Brain microvascular endothelial cell (primary cell): Measurements from ENCODE around the gene TCOF1.

ENCODE experiments used
- DNase-seq: peaks from one replicate; pipeline ENCODE4 v3.0.0-alpha.2; 2020
- H3K27ac ChIP-seq: fragments of 250-450 bp; sonication (Bioruptor Pico); 2 replicates; pipeline ENCODE4 v1.5.1; 2020; ENCODE audit warnings: mild to moderate bottlenecking, moderate library complexity
- H3K27me3 ChIP-seq: fragments of 250-450 bp; sonication (Bioruptor Pico); replicated peaks from 2 replicates; pipeline ENCODE4 v1.5.1; 2020; ENCODE audit warnings: mild to moderate bottlenecking
- H3K36me3 ChIP-seq: fragments of 250-450 bp; sonication (Bioruptor Pico); replicated peaks from 2 replicates; pipeline ENCODE4 v1.5.1; 2020; ENCODE audit warnings: mild to moderate bottlenecking
- H3K4me3 ChIP-seq: 2 replicates; pipeline ENCODE4 v1.5.1; 2011; ENCODE audit warnings: low read depth, mild to moderate bottlenecking, control low read depth, low read length, moderate library complexity
- CTCF ChIP-seq: IDR thresholded peaks from 2 replicates; pipeline ENCODE4 v1.5.1; 2011; ENCODE audit warnings: low read depth, mild to moderate bottlenecking, moderate library complexity, low read length, control low read depth, inconsistent platforms; ENCODE audit errors: missing control alignments
- in situ Hi-C: cut with HindIII; loops from 2 replicates; pipeline ENCODE4 v1.10.0; 2017; ENCODE audit warnings: low sequenced_read_pairs, low pct_ligation_motif_present

Gene TCOF1

GRCh38 chr5:150438873-150439546 is 81.5 kb downstream of the TCOF1 start:
- H3K4me3 ChIP-seq, result no peak overlapping the region
- no peak overlapping the region for H3K27ac ChIP-seq
- no peak for DNase-seq
- in situ Hi-C loops, result no loop called here
- peaks cover 12% of the 10 kb centered on the region for H3K36me3 ChIP-seq
- H3K27me3 ChIP-seq, result no peaks in the 10 kb centered on the region
- TF ChIP-seq CTCF, result peak; percentile 72

GRCh38 chr5:150440948-150441812 is 83.7 kb downstream of the TCOF1 start:
- in situ Hi-C loops, result no loop called here
- no peak for TF ChIP-seq CTCF
- DNase-seq, result no peak
- Histone ChIP-seq H3K27me3 (no peaks in the 10 kb centered on the region), H3K27ac (no peak overlapping the region), H3K36me3 (peaks cover 32% of the 10 kb centered on the region), H3K4me3 (no peak overlapping the region)

GRCh38 chr5:150441813-150442698 is 84.6 kb downstream of the TCOF1 start:
- Histone ChIP-seq H3K36me3 (peaks cover 41% of the 10 kb centered on the region), H3K27ac (no peak overlapping the region), H3K4me3 (no peak overlapping the region), H3K27me3 (no peaks in the 10 kb centered on the region)
- in situ Hi-C loops, result no loop called here
- TF ChIP-seq CTCF, result no peak
- DNase-seq, result no peak

- peaks cover 48% of the 10 kb centered on the region for H3K36me3 ChIP-seq
These were observed 85.2 kb downstream of the TCOF1 start for GRCh38 chr5:150442699-150443080.

More at GRCh38 chr5:150442699-150443080, 85.2 kb downstream of the TCOF1 start:
- no peaks in the 10 kb centered on the region for H3K27me3 ChIP-seq
- no peak overlapping the region for H3K27ac ChIP-seq
- in situ Hi-C loops, result no loop called here
- TF ChIP-seq CTCF, result no peak
- no peak overlapping the region for H3K4me3 ChIP-seq
- no peak for DNase-seq
